ENCODE data around the gene GNB1.
A peak's percentile ranks its signal among the peaks of the same experiment; 100 is the strongest.
"Not testable (repeated sequence)": the region's sequence is repeated elsewhere in the genome, so short reads cannot be mapped to it uniquely, and the experiment has no call there.

Gene GNB1

GRCh38 chr1:1890506-1891348, at the start of gene GNB1:
TSS of gene GNB1 (minus strand) at chr1:1891087. CDS start at chr1:1825453, 65,634 bp downstream.
- peak; percentile 95 for DNase-seq

- DNase-seq, result no peak
Measured at GRCh38 chr1:1940123-1940425, 49.2 kb upstream of the GNB1 start.

- no peak for DNase-seq
Measured at GRCh38 chr1:1939296-1940122, 48.6 kb upstream of the GNB1 start.

- DNase-seq, result no peak
Measured at GRCh38 chr1:1938613-1939295, 47.9 kb upstream of the GNB1 start.

GRCh38 chr1:1938276-1938573, 47.3 kb upstream of the GNB1 start:
- DNase-seq, result no peak

GRCh38 chr1:1937549-1938275, 46.8 kb upstream of the GNB1 start:
- DNase-seq, result no peak

- no peak for DNase-seq
Measured at GRCh38 chr1:1937061-1937460, 46.2 kb upstream of the GNB1 start.

GRCh38 chr1:1934848-1935247, 44.0 kb upstream of the GNB1 start:
- DNase-seq, result not testable (repeated sequence)

GRCh38 chr1:1929639-1930545, 39.0 kb upstream of the GNB1 start:
- DNase-seq, result no peak

GRCh38 chr1:1929102-1929638, 38.3 kb upstream of the GNB1 start:
- no peak for DNase-seq

GRCh38 chr1:1928231-1929101, 37.6 kb upstream of the GNB1 start:
- DNase-seq, result no peak

GRCh38 chr1:1927751-1928150, 36.9 kb upstream of the GNB1 start:
- no peak for DNase-seq

- DNase-seq, result no peak
Measured at GRCh38 chr1:1926886-1927660, 36.2 kb upstream of the GNB1 start.

GRCh38 chr1:1926346-1926811, 35.5 kb upstream of the GNB1 start:
- DNase-seq, result no peak

GRCh38 chr1:1925437-1926345, 34.8 kb upstream of the GNB1 start:
- DNase-seq, result no peak

- DNase-seq, result no peak
Measured at GRCh38 chr1:1924849-1925248, 34.0 kb upstream of the GNB1 start.

- no peak for DNase-seq
Measured at GRCh38 chr1:1924386-1924785, 33.5 kb upstream of the GNB1 start.

GRCh38 chr1:1922956-1923833, 32.3 kb upstream of the GNB1 start:
- no peak for DNase-seq
